Measurements from ENCODE around the gene FUCA1.

Gene FUCA1

GRCh38 chr1:23801338-23801748 lies 66.7 kb downstream of the FUCA1 start:
- no peak for DNase-seq (ENCODE audit: low read depth)

- peak; percentile 96 for DNase-seq (ENCODE audit: low read depth)
Observed at GRCh38 chr1:23800400-23801337, 67.4 kb downstream of the FUCA1 start, which contains the start of gene GALE. Gene GALE (minus strand): TSS chr1:23800754. CDS start chr1:23799007, 1,747 bp downstream.

- DNase-seq (ENCODE audit: low read depth) = no peak
Observed at GRCh38 chr1:23799570-23800399, 68.3 kb downstream of the FUCA1 start.

- DNase-seq (ENCODE audit: low read depth) = no peak
Observed at GRCh38 chr1:23799255-23799569, 68.9 kb downstream of the FUCA1 start.

GRCh38 chr1:23798662-23799142 lies 69.4 kb downstream of the FUCA1 start:
- DNase-seq (ENCODE audit: low read depth) = no peak

GRCh38 chr1:23797478-23798448 lies 70.3 kb downstream of the FUCA1 start:
- no peak for DNase-seq (ENCODE audit: low read depth)

- no peak for DNase-seq (ENCODE audit: low read depth)
Observed at GRCh38 chr1:23796466-23797271, 71.4 kb downstream of the FUCA1 start.

- no peak for DNase-seq (ENCODE audit: low read depth)
Observed at GRCh38 chr1:23795676-23796465, 72.2 kb downstream of the FUCA1 start.

Data from stimulated activated CD8-positive, alpha-beta memory T cell treated with anti-CD3 and anti-CD28 coated beads, Interleukin-15, amount 100 ng/mL, for 24 hours (primary cell).